Measurements from ENCODE around the gene ST8SIA5.
"Not testable (repeated sequence)": the region's sequence is repeated elsewhere in the genome, so short reads cannot be mapped to it uniquely, and the experiment has no call there.

The ST8SIA5 gene

GRCh38 chr18:46756559-46757201 lies at the start of gene ST8SIA5:
Gene ST8SIA5 (minus strand): TSS chr18:46757053. CDS start chr18:46756508, 545 bp downstream.
- no peak for DNase-seq

GRCh38 chr18:46795945-46796344 lies 39.1 kb upstream of the ST8SIA5 start:
- DNase-seq: not testable (repeated sequence)

GRCh38 chr18:46794607-46795006 lies 37.8 kb upstream of the ST8SIA5 start:
- DNase-seq: no peak

GRCh38 chr18:46793565-46793964 lies 36.7 kb upstream of the ST8SIA5 start:
- DNase-seq: no peak

GRCh38 chr18:46789088-46789487 lies 32.2 kb upstream of the ST8SIA5 start:
- DNase-seq: no peak

GRCh38 chr18:46787674-46788073 lies 30.8 kb upstream of the ST8SIA5 start:
- no peak for DNase-seq

GRCh38 chr18:46772357-46772756 lies 15.5 kb upstream of the ST8SIA5 start:
- no peak for DNase-seq

- DNase-seq: no peak
These were observed 14.3 kb upstream of the ST8SIA5 start for GRCh38 chr18:46771141-46771540.

GRCh38 chr18:46770708-46771107 lies 13.9 kb upstream of the ST8SIA5 start:
- DNase-seq: no peak

- no peak for DNase-seq
These were observed 11.5 kb upstream of the ST8SIA5 start for GRCh38 chr18:46768166-46768921.

- DNase-seq: no peak
These were observed 10.4 kb upstream of the ST8SIA5 start for GRCh38 chr18:46767217-46767616.

GRCh38 chr18:46764586-46764985 lies 7.7 kb upstream of the ST8SIA5 start:
- no peak for DNase-seq

GRCh38 chr18:46761059-46761769 lies 4.4 kb upstream of the ST8SIA5 start:
- no peak for DNase-seq

GRCh38 chr18:46759890-46760289 lies 3.0 kb upstream of the ST8SIA5 start:
- no peak for DNase-seq

- DNase-seq: no peak
These were observed 761 bp downstream of the ST8SIA5 start for GRCh38 chr18:46756025-46756558.

- no peak for DNase-seq
These were observed 1.4 kb downstream of the ST8SIA5 start for GRCh38 chr18:46755315-46756024.

GRCh38 chr18:46754661-46755292 lies 2.1 kb downstream of the ST8SIA5 start:
- no peak for DNase-seq

GRCh38 chr18:46754188-46754587 lies 2.7 kb downstream of the ST8SIA5 start:
- no peak for DNase-seq

GRCh38 chr18:46751882-46752281 lies 5.0 kb downstream of the ST8SIA5 start:
- no peak for DNase-seq

GRCh38 chr18:46750626-46751025 lies 6.2 kb downstream of the ST8SIA5 start:
- DNase-seq: no peak

GRCh38 chr18:46748466-46748865 lies 8.4 kb downstream of the ST8SIA5 start:
- DNase-seq: no peak

GRCh38 chr18:46740046-46740445 lies 16.8 kb downstream of the ST8SIA5 start:
- no peak for DNase-seq
